H54 (cell line): Measurements from ENCODE around the gene RNU4-1.
"Not testable (repeated sequence)": the region's sequence is repeated elsewhere in the genome, so short reads cannot be mapped to it uniquely, and the experiment has no call there.

Source experiments
- DNase-seq: peaks from one replicate; pipeline ENCODE4 v3.0.0; 2011; ENCODE audit warnings: low spot score, mixed read lengths; ENCODE audit not compliant: insufficient read length
- FAIRE-seq: peaks from 3 replicates; lab custom pipeline; 2011; peaks lifted over from hg19 to GRCh38; lab: Jason Lieb, UNC
- POLR2A ChIP-seq: IDR thresholded peaks from 2 replicates; pipeline ENCODE4 v1.6.1; 2011; ENCODE audit warnings: low read depth, mild to moderate bottlenecking, low read length

Gene RNU4-1

GRCh38 chr12:120292661-120293531 lies at the start of gene RNU4-1:
TSS of gene RNU4-1 (minus strand) at chr12:120293237.
- no peak for DNase-seq
- peak; percentile 95 for TF ChIP-seq POLR2A
- peak; percentile 38 for FAIRE-seq

DNA sequence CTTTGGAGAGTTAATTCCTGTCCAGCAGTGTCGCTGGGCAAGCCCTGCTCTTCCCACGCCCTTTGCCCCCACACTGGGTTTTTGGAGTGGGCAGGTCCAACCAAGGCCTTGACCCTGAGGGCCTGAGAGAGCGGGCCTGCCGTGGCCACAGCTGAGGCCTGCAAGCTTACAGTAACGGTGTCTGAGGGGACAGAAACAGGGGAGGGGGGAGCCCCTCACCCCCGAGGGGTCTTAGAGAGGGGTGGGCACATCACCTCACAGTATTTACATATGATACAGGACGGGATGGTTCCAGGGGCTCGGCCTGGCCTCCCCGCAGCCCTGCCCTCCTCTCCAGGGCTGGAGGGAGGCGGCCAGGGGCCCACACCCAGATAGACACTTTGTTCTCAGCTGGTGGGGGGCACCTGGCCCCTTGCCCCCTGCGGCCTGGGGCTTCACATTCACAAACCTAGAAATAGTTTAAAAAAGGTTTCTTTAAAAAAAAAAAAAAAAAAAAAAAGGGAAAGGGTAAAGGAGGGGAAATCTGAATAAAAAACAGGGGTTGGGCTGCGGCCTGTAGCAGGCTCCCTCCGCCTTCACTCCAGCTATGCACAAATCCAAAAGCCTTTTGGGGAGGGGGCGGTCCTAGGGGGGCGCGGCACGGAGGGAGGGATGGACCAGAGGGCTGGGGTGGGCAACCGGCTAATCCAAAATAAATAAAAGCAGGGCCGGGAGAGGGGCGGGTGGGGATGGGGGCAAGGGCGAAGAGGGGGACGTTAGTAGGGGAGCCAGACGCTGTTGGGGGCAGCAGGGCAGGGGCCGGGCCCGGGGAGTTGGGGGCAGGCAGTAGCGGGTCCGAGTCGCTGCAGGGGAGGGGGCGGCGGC lies 49.4 kb upstream of the RNU4-1 start:
- no peak for DNase-seq
- TF ChIP-seq POLR2A = no peak
- FAIRE-seq = no peak

- FAIRE-seq (no peak), DNase-seq (no peak)
These were observed 46.2 kb upstream of the RNU4-1 start for GRCh38 chr12:120339256-120339655.

GRCh38 chr12:120337730-120338129 lies 44.7 kb upstream of the RNU4-1 start:
- no peak for DNase-seq
- FAIRE-seq = no peak
- no peak for TF ChIP-seq POLR2A

More at GRCh38 chr12:120339256-120339655, 46.2 kb upstream of the RNU4-1 start:
- no peak for TF ChIP-seq POLR2A

GRCh38 chr12:120336392-120336791 lies 43.4 kb upstream of the RNU4-1 start:
- not testable (repeated sequence) for FAIRE-seq, DNase-seq

DNA sequence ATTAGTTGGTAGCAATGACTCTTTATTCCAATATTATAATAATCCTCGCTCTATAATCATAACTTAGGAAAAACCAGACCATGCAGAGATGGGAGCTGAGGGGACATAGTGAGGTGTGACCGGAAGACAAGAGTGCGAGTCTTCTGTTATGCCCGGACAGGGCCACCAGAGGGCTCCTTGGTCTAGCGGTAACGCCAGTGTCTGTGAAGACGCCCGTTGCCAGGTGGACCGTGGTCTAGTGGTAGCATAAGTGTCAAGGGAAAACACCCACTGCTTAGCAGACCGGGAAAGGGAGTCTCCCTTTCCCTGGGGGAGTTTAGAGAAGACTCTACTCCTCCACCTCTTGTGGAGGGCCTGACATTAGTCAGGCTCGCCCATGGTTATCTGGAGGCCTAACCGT lies 42.4 kb upstream of the RNU4-1 start:
- FAIRE-seq, DNase-seq: not testable (repeated sequence)

DNA sequence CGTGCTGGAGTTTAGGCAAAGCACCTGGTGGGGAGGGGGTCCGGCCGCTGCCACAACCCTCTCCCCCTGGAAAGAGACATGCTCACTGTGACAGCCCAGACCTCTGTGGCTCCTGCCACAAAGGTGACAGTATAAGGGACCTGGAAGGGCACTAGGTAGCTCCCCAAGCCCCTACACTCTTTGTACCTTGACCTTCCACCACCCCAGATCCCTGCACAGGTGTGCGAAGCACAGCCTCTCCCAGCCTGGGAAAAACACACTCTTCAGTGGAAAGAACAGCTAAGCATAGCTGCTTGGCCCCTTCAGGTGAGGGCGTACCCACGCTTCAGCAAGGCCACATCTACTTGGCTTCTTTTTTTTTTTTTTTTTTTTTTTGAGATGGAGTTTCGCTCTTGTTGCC lies 39.5 kb upstream of the RNU4-1 start:
- FAIRE-seq = no peak
- no peak for DNase-seq
- TF ChIP-seq POLR2A = no peak

DNA sequence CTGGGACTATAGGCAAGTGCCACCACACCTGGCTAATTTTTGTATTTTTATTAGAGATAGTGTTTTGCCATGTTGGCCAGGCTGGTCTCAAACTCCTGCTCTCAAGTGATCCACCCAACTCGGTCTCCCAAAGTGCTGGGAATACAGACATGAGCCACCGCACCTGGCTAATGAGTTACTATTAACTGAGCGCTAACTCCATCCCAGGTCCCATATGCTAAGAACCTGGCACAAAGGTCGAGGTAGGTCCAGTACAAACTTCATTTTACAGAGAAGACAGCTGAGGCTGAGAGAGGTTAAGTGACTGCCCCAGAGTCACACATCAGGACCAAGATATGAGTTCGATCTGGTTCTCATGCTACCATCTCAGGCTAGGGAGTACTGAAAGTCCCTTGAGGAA lies 39.0 kb upstream of the RNU4-1 start:
- DNase-seq (no peak), FAIRE-seq (no peak)
- TF ChIP-seq POLR2A = no peak

DNA sequence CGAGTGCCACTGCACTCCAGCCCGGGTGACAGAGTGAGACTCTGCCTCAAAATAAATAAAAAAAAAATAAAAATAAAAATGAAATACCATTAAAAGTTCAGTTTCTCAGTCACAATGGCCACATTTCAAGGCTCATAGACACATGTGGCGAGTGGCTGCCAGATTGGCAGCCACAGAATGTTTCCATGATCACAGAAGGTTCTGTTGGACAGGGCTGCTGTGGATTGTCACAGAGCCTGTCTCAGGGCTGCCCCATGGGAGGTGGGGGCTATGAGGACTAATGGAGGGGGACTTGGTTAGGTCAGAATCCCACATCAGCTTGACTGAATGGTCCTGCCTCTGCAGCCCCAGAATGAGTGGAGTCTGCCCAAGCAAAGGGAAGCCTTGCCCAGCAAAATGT lies 38.4 kb upstream of the RNU4-1 start:
- no peak for DNase-seq
- TF ChIP-seq POLR2A = no peak
- no peak for FAIRE-seq

- FAIRE-seq (no peak), DNase-seq (no peak)
- TF ChIP-seq POLR2A = no peak
These were observed 35.2 kb upstream of the RNU4-1 start for GRCh38 chr12:120328228-120328627.

DNA sequence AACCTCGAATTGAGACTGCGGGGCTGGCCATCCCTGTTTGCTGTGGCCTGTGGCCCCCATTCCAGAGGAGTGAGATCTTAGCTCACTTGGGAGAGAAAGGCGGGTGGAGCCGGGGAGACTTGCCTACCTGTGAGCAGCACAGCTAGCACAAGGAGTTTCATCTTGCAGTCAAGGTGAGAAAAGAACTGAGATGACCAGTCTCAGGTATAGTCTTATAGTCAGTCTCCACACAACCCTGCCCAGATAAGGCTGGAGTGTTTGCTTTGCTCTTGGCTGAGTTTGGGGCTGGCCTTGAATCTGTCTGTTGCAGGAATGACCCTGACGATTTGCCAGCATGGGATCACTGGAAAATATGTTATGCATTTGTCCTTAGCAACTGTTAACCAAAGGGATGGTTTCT lies 34.6 kb upstream of the RNU4-1 start, which contains the start of gene PLA2G1B:
PLA2G1B (minus strand) TSS at position 187 of the 400 bp plus-strand sequence; CDS start at position 161, 26 bp downstream.
- no peak for FAIRE-seq
- TF ChIP-seq POLR2A = no peak
- no peak for DNase-seq

- TF ChIP-seq POLR2A = no peak
- DNase-seq (no peak), FAIRE-seq (no peak)
These were observed 31.9 kb upstream of the RNU4-1 start for GRCh38 chr12:120324841-120325417.

GRCh38 chr12:120323772-120324171 lies 30.7 kb upstream of the RNU4-1 start:
- no peak for DNase-seq
- no peak for FAIRE-seq
- TF ChIP-seq POLR2A = no peak

GRCh38 chr12:120321382-120322202 lies 28.6 kb upstream of the RNU4-1 start:
- no peak for DNase-seq
- no peak for FAIRE-seq
- no peak for TF ChIP-seq POLR2A
